Colonic mucosa (tissue), 4 donors: Measurements from ENCODE around the gene INSIG1. TPM values are rescaled to one million over a fixed set of nuclear protein-coding genes. Genes with fewer than 3 reads are reported as not detected.

Experiments
- DNase-seq: peaks from one replicate; pipeline ENCODE4 v3.0.0-alpha.2; 2020
- H3K27ac ChIP-seq: fragments of 200-600 bp; one replicate; pipeline ENCODE4 v1.8.0; 2021
- H3K27me3 ChIP-seq: fragments of 200-600 bp; one replicate; pipeline ENCODE4 v1.8.0; 2021
- H3K36me3 ChIP-seq: fragments of 200-600 bp; one replicate; pipeline ENCODE4 v1.8.0; 2021
- H3K4me1 ChIP-seq: fragments of 200-600 bp; one replicate; pipeline ENCODE4 v1.8.0; 2021; ENCODE audit warnings: mild to moderate bottlenecking
- H3K4me3 ChIP-seq: fragments of 200-600 bp; one replicate; pipeline ENCODE4 v1.8.0; 2021
- H3K9ac ChIP-seq, 2 donors: one replicate each; pipeline ENCODE4 v1.7.0; 2013; ENCODE audit warnings: control low read depth in 2 of 2, low read depth in 2 of 2, low read length in 2 of 2
- H3K9me3 ChIP-seq: fragments of 200-600 bp; one replicate; pipeline ENCODE4 v1.8.0; 2021
- CTCF ChIP-seq: fragments of 200-600 bp; IDR thresholded peaks from one replicate; pipeline ENCODE4 v1.8.0; 2022; ENCODE audit warnings: antibody characterized with exemption, mild to moderate bottlenecking
- intact Hi-C: fragments of 100-400 bp; cut with DNase I; formaldehyde crosslinking; loops from one replicate; pipeline ENCODE4 v1.14.1; 2022
- total RNA-seq, 2 donors: library from RNA; stranded (reverse); fragmentation: NEBNext Ultra II Directional in 1 of 2; extraction: Animal tissue kit (Norgen Biotek cat#: 25700) in 1 of 2; gene quantifications; one replicate each; pipeline ENCODE4 v1.2.1, GENCODE V29; 2021
- donor health status: healthy.
- donor health status: DM: no; HTN: no; CAD: no.
- donor health status: DM: no; HTN: no; CAD: no.

INSIG1 gene
- total RNA-seq, 2 donors from 2014 or later = 72.1 to 232 TPM

GRCh38 chr7:155357573-155358041 lies 59.9 kb downstream of the INSIG1 start:
- intact Hi-C loops = no loop called here
- H3K9ac ChIP-seq = no peak overlapping the region
- no peak for TF ChIP-seq CTCF
- H3K4me1 ChIP-seq = no peaks in the 10 kb centered on the region
- H3K36me3 ChIP-seq = no peaks in the 10 kb centered on the region
- H3K27ac ChIP-seq = no peak overlapping the region
- no peak for DNase-seq
- no peaks in the 10 kb centered on the region for H3K9me3 ChIP-seq
- H3K27me3 ChIP-seq = no peaks in the 10 kb centered on the region
- H3K4me3 ChIP-seq = no peak overlapping the region

GRCh38 chr7:155358066-155358947 lies 60.6 kb downstream of the INSIG1 start:
- Histone ChIP-seq H3K27ac (no peak overlapping the region), H3K27me3 (no peaks in the 10 kb centered on the region)

GRCh38 chr7:155358948-155359712 lies 61.5 kb downstream of the INSIG1 start:
- Histone ChIP-seq H3K27ac (no peak overlapping the region), H3K27me3 (no peaks in the 10 kb centered on the region), H3K9ac (no peak overlapping the region), H3K4me1 (no peaks in the 10 kb centered on the region), H3K4me3 (no peak overlapping the region), H3K36me3 (no peaks in the 10 kb centered on the region), H3K9me3 (no peaks in the 10 kb centered on the region)
- intact Hi-C loops = no loop called here
- no peak for TF ChIP-seq CTCF
- DNase-seq = no peak

More at GRCh38 chr7:155358066-155358947, 60.6 kb downstream of the INSIG1 start:
- no peak for TF ChIP-seq CTCF
- no peaks in the 10 kb centered on the region for H3K36me3 ChIP-seq
- no peak overlapping the region for H3K4me3 ChIP-seq
- no peaks in the 10 kb centered on the region for H3K4me1 ChIP-seq
- DNase-seq = no peak
- intact Hi-C loops = no loop called here
- no peak overlapping the region for H3K9ac ChIP-seq
- no peaks in the 10 kb centered on the region for H3K9me3 ChIP-seq

Other genes with a start within 250 kb of the INSIG1 start
- not detected for gene HTR5A, start 227.6 kb upstream of the INSIG1 start, total RNA-seq
- not detected for gene EN2, start 160.3 kb downstream of the INSIG1 start, total RNA-seq
- not detected for gene CNPY1, start 248.7 kb downstream of the INSIG1 start, total RNA-seq